Caco-2 (cell line): ENCODE data around the gene NUP210L. TPM values are rescaled to one million over a fixed set of nuclear protein-coding genes. Genes with fewer than 3 reads are reported as not detected.
"Not testable (repeated sequence)": the region's sequence is repeated elsewhere in the genome, so short reads cannot be mapped to it uniquely, and the experiment has no call there.

ENCODE experiments used
- BruUV-seq: library from RNA; stranded (reverse); fragments of 400-500 nt; replicated peaks from 2 replicates; lab custom pipeline; 2021; lab: Mats Ljungman, UMichigan
- CTCF ChIA-PET: fragments of 300-600 bp; sonication (Branson Sonifier 250); formaldehyde crosslinking; loops from one replicate; lab custom pipeline; 2022; ENCODE audit warnings: antibody characterized with exemption; lab: Charles Lee
- POLR2A ChIA-PET: fragments of 300-600 bp; sonication (Branson Sonifier 250); formaldehyde crosslinking; loops from one replicate; lab custom pipeline; 2022; ENCODE audit warnings: antibody characterized with exemption; lab: Charles Lee
- DNase-seq, 2 experiments: peaks; one replicate each; pipeline versions ENCODE4 v3.0.0 to v3.0.0-alpha.2; 2020 to 2022
- H3K27me3 ChIP-seq: replicated peaks from 2 replicates; pipeline ENCODE4 v1.6.0; 2011; ENCODE audit warnings: low read length; ENCODE audit not compliant: control insufficient read depth, insufficient read depth
- H3K36me3 ChIP-seq: 2 replicates; pipeline ENCODE4 v1.5.1; 2011; ENCODE audit warnings: low read length; ENCODE audit not compliant: control insufficient read depth, insufficient read depth
- H3K4me1 ChIP-seq: fragments of 250-450 bp; sonication (Bioruptor Pico); 2 replicates; pipeline ENCODE4 v1.5.1; 2020; ENCODE audit warnings: mild to moderate bottlenecking
- H3K4me3 ChIP-seq: 2 replicates; pipeline ENCODE4 v1.5.1; 2011; ENCODE audit warnings: low read depth, mild to moderate bottlenecking, control low read depth, low read length
- H3K9me3 ChIP-seq: fragments of 250-450 bp; sonication (Bioruptor Pico); 2 replicates; pipeline ENCODE4 v1.5.1; 2020; ENCODE audit warnings: mild to moderate bottlenecking, moderate library complexity
- H3K27ac Mint-ChIP-seq: one replicate; pipeline ENCODE4 v1.8.0; 2022; ENCODE audit warnings: mixed read lengths; ENCODE audit not compliant: unreplicated experiment
- H3K27me3 Mint-ChIP-seq: one replicate; pipeline ENCODE4 v1.8.0; 2022; ENCODE audit warnings: mixed read lengths; ENCODE audit not compliant: insufficient read depth, unreplicated experiment
- H3K36me3 Mint-ChIP-seq: one replicate; pipeline ENCODE4 v1.8.0; 2022; ENCODE audit warnings: mild to moderate bottlenecking, mixed read lengths; ENCODE audit not compliant: insufficient read depth, unreplicated experiment
- H3K4me1 Mint-ChIP-seq: one replicate; pipeline ENCODE4 v1.8.0; 2022; ENCODE audit warnings: low read depth, mixed read lengths; ENCODE audit not compliant: unreplicated experiment
- H3K4me3 Mint-ChIP-seq: one replicate; pipeline ENCODE4 v1.8.0; 2022; ENCODE audit warnings: mild to moderate bottlenecking, moderate library complexity, mixed read lengths; ENCODE audit not compliant: unreplicated experiment
- H3K9me3 Mint-ChIP-seq: one replicate; pipeline ENCODE4 v1.8.0; 2022; ENCODE audit warnings: mixed read lengths; ENCODE audit not compliant: unreplicated experiment
- CTCF ChIP-seq, 2 experiments: fragments of 200-600 bp in 1 of 2; IDR thresholded peaks; 1 replicate in 1 of 2; 2 replicates in 1 of 2; pipeline versions ENCODE4 v1.5.1 to v1.8.0; 2011 to 2022; ENCODE audit warnings: antibody characterized with exemption in 1 of 2, control low read depth in 1 of 2, inconsistent platforms in 1 of 2, low read depth in 1 of 2, low read length in 1 of 2, mild to moderate bottlenecking in 1 of 2, moderate library complexity in 1 of 2; ENCODE audit not compliant: insufficient read depth in 1 of 2, severe bottlenecking in 1 of 2, unreplicated experiment in 1 of 2
- intact Hi-C: fragments of 100-400 bp; cut with micrococcal nuclease; formaldehyde crosslinking; loops from one replicate; pipeline ENCODE4 v1.10.0; 2022; ENCODE audit not compliant: unreplicated experiment
- total RNA-seq: library from RNA; stranded (reverse); gene quantifications from 2 replicates; pipeline ENCODE4 v1.2.3, GENCODE V29; 2022

The NUP210L gene
- total RNA-seq, 1 experiment from 2014 or later: 0.07 TPM

DNA sequence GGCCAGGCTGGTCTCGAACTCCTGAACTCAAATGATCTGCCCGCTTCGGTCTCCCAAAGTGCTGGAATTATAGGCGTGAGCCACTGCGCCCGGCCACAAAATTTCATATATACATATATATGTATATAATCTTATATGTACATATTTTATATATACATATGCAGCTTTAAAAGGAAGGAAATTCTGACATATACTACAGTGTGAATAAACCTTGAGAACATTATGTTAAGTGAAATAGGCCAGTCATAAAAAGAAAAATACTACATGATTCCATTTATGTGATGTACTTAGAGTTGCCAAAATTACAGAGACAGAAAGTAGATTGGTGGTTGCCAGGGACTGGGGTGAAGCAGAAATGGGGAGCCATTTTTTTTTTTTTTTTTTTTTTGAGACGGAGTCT, 63.2 kb downstream of the NUP210L start:
- Histone ChIP-seq H3K4me3 (no peak overlapping the region), H3K27me3 (no peaks in the 10 kb centered on the region), H3K36me3 (no peaks in the 10 kb centered on the region), H3K9me3 (0 out of 2 replicates have a peak, but pooled peaks cover 4% of the 10 kb centered on the region), H3K4me1 (no peaks in the 10 kb centered on the region)
- Mint-ChIP-seq H3K27ac (no peak overlapping the region), H3K36me3 (no peaks in the 10 kb centered on the region), H3K27me3 (no peaks in the 10 kb centered on the region), H3K9me3 (no peaks in the 10 kb centered on the region), H3K4me3 (no peak overlapping the region), H3K4me1 (no peaks in the 10 kb centered on the region)
- intact Hi-C loops: no loop called here
- DNase-seq: no peak
- ChIA-PET CTCF (no interaction called here), POLR2A (no interaction called here)
- BruUV-seq: no TSS peak
- no peak for TF ChIP-seq CTCF (IDR thresholded peaks at IDR 0.05; ENCODE audit: insufficient read depth in 1 of 2, low read depth in 1 of 2, low read length in 1 of 2, severe bottlenecking in 1 of 2, unreplicated experiment in 1 of 2)

DNA sequence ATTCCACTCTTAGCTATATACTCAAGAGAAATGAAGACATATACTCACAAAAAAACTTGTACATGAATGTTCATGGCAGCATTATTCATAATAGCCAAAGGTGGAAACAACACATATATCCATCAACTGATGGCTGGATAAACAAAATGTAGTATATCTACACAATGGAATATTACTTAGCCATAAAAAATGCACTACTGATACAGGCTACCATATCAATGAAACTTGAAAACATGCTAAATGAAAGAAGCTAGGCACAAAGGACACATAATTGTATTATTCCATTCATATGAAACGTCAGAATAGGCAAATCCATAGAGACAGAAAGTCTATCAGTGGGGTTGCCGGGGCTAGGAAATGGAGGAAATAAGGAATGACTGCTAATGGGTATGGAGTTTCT, 67.3 kb downstream of the NUP210L start:
- Mint-ChIP-seq H3K36me3 (no peaks in the 10 kb centered on the region), H3K9me3 (no peaks in the 10 kb centered on the region), H3K27ac (no peak overlapping the region), H3K4me1 (no peaks in the 10 kb centered on the region), H3K4me3 (no peak overlapping the region), H3K27me3 (no peaks in the 10 kb centered on the region)
- no peaks in the 10 kb centered on the region for H3K4me1 ChIP-seq
- ChIA-PET POLR2A (no interaction called here), CTCF (no interaction called here)
- intact Hi-C loops: no loop called here
- H3K27me3 ChIP-seq: no peaks in the 10 kb centered on the region
- TF ChIP-seq CTCF (IDR thresholded peaks at IDR 0.05; ENCODE audit: insufficient read depth in 1 of 2, low read depth in 1 of 2, low read length in 1 of 2, severe bottlenecking in 1 of 2, unreplicated experiment in 1 of 2): no peak
- BruUV-seq: no TSS peak
- DNase-seq: no peak
- 0 out of 2 replicates have a peak, but pooled peaks cover 6% of the 10 kb centered on the region for H3K9me3 ChIP-seq
- no peaks in the 10 kb centered on the region for H3K36me3 ChIP-seq
- H3K4me3 ChIP-seq: no peak overlapping the region

DNA sequence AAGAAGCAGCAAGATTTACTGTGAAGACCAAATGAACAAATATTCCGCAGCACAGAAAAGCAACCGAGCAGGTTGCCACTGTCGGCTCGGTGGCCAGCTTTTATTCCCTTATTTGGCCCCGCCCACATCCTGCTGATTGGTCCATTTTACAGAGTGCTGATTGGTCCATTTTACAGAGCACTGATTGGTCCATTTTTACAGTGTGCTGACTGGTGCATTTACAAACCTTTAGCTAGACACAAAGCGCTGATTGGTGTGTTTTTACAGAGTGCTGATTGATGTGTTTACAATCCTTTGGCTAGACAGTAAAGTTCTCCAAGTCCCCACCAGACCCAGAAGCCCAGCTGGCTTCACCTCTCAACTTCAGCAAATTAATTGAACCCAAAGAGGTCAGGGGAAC, 71.8 kb downstream of the NUP210L start:
- H3K4me1 Mint-ChIP-seq, H3K9me3 Mint-ChIP-seq, H3K4me3 ChIP-seq, H3K36me3 ChIP-seq, intact Hi-C loops, H3K27ac Mint-ChIP-seq, H3K4me1 ChIP-seq, H3K27me3 ChIP-seq, DNase-seq, CTCF ChIA-PET, H3K36me3 Mint-ChIP-seq, BruUV-seq, H3K4me3 Mint-ChIP-seq, H3K9me3 ChIP-seq, H3K27me3 Mint-ChIP-seq, POLR2A ChIA-PET: not testable (repeated sequence)
